GM10847 (cell line): ENCODE data around the gene ZNF280C.

Experiments
- POLR2A ChIP-seq: IDR thresholded peaks from 2 replicates; pipeline ENCODE4 v1.6.1; 2011; ENCODE audit not compliant: insufficient read length; ENCODE audit errors: extremely low read depth

The ZNF280C gene

DNA sequence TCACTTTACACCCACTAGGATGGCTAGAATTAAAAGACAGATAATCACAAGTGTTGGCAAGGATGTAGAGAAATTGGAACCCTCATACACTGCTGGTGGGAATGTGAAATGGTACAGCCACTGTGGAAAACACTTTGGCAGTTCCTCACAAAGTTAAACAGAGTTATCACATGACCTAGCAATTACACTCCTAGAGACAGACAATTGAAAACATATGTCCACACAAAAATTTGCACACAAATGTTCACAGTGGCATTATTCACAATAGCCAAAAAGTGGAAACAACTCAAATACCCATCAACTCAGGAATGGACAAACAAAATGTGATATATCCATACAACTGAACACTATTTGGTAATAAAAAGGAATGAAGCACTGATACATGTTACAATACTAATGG lies 5.7 kb downstream of the ZNF280C start:
- TF ChIP-seq POLR2A = no peak

DNA sequence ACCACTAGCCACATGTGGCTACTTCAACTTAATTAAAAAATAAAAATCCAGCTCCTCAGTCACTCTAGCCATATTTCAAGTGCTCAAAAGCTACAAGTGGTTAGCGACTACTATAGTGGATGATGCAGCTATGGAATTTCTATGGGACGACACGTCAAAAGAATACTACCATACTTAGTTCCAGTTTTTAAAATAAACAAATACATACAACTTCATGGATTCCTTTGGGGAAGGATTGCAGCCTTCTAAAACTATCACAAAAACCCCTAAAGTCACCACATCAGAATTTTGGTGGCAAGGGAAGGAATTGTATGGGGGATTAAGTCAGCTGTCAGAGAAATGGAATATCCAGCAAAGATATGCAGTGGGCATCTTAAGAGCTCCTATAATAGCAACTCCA lies 6.5 kb downstream of the ZNF280C start:
- no peak for TF ChIP-seq POLR2A

DNA sequence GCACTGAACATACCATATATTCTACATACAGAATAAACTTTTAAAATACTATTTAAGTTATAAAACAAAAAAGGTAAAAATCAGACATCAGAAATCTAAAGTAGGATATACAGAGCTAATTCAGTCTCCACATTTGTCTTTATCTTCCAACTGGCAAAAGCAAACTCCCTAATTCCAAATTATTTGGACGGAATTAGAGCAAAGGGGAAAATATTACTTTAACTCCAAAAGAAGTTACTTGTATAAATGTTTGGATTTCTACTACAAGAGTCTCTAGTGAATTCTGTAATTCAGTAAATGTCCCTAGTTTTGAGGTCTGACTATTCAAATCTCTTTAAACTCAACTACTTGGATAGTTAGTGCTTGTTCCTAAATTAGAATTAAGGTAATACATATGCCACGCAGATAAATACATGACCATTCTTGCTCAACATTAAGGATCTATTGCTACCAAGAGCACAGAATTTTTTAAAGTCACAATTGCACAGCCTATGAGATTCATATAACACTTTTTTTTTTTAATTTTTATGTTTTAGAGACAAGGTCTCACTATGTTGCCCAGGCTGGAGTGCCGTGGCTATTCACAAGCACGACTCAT lies 7.3 kb downstream of the ZNF280C start:
- no peak for TF ChIP-seq POLR2A

DNA sequence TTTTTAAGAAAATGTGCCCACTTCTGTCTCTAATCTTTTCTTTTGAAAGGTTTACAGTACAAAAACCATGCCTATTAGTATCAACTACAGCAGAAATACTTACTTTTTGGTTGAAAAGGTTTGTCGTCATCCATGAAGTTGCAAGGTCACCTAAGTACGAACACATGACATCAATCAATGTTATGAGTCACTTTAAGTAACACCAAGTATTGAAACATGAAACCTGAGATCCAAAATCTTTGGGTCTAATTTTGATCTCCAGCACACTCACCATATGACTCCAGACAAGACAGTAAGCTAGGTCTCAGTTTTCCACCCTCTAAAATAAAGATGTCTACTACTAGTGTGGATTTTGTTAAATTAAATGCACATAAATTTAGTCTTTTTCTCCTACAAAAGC lies 8.4 kb downstream of the ZNF280C start:
- no peak for TF ChIP-seq POLR2A

DNA sequence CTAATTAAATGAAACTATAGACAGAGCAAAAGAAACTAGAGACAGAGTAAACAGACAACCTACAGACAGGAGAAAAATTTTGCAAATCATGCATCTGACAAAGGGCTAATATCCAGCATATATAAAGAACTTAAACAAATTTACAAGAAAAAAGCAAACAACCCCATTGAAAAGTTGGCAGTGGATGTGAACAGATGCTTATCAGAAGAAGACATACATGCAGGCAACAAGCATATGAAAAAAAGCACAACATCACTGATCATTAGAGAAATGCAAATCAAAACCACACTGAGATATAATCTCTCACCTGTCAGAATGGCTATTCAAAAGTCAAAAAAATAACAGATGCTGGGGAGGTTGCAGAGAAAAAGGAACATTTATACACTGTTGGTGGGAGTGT lies 14.8 kb downstream of the ZNF280C start:
- no peak for TF ChIP-seq POLR2A

DNA sequence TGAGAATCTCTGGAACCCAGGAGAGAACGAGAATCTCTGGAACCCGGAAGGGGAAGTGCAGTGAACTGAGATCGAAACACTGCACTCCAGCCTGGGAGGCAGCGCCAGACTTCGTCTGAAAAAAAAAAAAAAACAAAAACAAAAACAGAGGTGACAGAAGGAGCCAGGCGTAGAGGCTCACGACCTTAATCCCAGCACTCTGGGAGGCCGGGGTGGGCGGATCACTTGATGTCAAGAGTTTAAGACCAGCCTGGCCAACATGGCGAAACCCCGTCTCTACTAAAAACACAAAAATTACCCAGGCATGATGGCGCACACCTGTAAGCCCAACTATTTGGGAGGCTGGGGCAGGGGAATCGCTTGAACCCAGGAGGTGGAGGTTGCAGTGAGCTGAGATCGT lies 17.0 kb downstream of the ZNF280C start:
- TF ChIP-seq POLR2A = no peak

DNA sequence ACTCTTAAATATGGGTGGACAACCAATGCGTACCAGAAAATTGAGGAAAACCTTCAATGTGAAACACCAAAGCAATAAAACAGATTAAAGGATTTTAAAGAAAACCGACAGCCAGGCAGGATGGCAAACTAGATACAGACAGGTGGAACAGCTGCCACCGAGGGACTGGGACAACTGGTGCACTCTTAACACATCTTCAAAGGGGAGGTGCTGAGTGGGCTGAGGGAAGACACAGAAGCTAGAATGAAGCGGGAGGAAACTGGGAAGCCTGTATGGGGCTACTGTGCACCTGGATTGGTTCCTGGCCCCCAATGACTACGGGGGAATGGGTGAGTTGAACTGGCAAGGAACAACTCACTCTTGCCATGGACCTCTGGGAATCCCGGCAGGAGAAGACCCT lies 20.7 kb downstream of the ZNF280C start:
- no peak for TF ChIP-seq POLR2A

DNA sequence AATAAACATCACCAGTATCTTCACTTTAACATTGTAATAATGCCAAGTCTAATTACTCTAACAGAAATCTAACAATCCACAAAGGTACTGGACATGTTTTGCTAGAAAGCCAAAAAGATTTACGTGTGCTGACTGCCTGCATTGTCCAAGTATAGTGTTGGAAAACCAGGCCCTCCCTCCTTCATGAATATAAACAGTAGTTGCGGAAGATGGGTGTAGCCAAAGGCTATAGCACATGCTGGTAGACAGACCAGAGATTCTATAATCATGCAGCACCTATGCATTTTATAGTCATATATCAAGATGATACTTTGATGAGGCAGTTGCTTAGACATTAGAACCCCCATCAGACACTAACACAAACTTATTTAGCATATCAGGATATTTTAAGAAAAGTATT lies 22.6 kb downstream of the ZNF280C start:
- TF ChIP-seq POLR2A = no peak

DNA sequence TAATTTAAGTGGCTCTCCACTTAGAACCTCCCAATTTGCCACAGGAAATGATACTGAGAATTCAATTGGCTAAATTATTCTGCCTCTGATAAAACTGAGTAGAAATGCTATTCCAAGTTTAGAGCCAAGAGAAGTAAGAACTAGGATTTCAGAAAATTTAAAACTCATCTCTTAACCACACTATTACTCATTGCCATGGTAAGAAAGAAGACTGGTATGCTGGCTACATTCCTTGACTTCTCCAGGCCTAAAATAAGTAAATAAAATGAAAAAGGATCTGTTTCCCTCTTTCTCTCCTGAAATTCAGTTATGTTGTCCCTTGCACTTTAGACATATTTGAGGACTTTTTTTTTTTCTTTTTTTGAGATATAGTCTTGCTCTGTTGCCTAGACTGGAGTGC lies 23.3 kb downstream of the ZNF280C start:
- no peak for TF ChIP-seq POLR2A

DNA sequence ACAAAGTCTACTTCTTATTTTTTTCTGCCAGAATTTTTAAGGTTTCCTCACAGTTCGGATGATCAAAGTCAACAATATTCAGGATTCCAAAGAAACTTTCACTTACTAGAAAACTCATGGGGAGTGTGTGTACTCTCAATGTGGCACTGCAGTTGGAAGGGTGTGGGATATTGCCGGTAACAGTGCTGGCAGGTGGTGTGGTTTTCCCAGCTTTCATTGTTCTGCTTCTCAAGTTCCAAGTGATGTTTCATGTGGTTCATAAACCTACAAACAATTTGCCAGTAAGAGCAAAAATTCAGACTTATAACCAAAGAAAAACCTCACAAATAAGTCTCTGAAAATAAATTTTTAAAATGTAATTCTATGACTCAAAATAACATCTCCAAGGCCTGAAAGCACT lies 39.8 kb downstream of the ZNF280C start:
- TF ChIP-seq POLR2A = no peak

DNA sequence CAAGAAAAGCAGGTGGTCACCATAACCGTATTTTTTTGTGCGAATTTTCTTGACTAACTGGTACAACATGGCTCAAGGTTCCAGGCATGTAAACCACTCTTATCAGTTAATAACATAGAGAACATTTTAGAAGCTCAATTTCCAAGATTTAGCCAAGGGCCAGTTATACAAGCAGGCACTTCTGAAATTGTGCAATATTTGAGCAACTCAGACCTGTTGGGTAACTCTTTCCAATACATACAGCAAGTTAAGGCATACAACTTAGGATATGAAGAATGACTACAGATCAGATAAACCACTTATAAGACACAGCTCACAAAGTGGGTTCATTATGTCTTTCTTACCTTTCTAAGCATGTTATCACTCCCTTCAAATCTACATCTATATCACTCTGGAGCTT lies 43.9 kb downstream of the ZNF280C start:
- TF ChIP-seq POLR2A = no peak

DNA sequence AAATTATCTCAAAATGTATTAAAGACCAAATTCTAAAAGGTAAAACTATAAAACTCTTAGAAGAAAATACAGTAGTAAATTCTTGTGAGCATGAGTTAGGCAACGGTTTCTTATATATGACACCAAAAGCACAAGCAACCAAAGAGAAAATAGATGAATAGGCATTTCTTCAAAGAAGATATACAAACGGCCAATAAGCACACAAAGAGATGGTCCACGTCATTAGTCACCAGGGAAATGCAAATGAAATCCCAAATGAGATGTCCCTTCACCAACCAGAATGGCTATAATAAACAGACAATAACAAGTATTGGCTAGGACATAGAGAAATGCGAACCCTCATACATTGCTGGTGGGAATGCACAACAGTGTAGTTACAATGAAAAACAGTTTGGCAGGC lies 52.4 kb downstream of the ZNF280C start:
- no peak for TF ChIP-seq POLR2A

DNA sequence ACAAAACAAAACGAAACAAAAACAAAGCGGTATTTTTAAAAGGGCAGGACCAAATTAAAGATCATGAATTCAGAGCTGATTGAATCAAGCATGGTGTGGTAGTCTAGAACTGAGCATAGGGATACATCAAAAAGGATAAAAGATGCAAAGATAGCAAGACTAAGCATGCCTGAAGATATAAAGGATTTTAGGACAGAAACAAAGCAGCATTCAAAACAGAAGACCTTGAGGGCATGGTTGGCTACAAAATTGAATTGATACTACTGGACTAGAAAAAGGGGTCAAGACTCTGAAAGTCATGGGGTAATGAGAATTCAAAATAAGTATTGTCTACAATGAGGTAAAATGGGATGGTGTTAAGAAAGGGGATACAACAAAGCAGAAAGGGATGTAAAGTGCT lies 55.3 kb downstream of the ZNF280C start:
- TF ChIP-seq POLR2A = no peak

DNA sequence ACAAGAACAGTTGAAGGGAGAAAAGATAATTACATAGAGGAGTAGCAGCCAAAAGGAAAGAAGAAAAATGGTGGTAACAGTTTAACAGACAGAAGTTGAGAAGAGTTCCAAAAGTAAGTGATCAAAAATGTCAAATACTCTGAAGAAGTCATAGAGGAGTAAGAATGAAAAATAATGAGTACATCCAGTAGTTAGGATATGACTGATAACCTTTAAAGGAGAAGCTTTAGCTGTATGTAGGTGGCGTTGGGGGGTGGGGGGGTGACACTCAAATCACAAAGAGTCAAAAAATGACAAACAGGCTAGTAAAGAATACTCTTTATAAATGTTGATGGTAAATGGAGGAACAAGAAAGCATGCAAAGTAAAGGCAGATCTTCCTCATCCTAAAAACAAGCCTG lies 56.3 kb downstream of the ZNF280C start:
- TF ChIP-seq POLR2A = no peak

DNA sequence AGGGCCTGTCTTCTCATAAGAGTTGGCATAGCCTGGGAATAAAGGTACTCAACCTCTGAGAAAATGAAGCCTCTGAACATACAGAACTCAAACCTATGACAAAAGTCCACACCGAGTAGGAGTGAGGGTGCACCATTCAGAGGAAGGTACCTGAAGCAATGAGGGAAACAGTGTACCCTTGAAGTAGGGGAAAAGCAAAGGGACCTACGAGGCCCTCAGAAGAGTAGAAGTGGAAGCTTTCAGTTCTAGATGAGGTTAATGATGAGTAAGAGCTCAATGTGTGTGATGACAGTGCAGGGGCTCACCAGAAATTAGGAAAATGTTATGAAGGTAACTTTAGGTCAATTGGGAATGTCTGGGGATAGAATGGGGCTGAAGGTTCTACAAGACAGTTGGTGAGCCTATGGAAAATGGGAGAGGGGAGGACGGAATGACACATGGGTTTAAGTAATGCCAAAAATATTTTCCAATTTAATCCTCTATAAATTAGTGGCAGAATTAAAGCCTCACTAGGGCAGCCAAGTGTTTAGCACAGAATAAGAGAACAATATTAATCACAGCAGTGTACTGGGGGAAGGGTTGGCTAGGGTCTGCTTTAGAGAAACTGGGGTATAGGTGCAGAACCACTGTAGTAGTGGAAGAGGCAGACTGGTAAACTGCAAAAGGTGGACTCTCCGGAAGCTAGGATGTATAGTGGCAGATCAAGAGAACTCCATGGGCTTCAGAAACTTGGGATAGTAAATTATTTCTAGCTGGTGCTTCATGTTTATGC lies 57.1 kb downstream of the ZNF280C start:
- TF ChIP-seq POLR2A = no peak

DNA sequence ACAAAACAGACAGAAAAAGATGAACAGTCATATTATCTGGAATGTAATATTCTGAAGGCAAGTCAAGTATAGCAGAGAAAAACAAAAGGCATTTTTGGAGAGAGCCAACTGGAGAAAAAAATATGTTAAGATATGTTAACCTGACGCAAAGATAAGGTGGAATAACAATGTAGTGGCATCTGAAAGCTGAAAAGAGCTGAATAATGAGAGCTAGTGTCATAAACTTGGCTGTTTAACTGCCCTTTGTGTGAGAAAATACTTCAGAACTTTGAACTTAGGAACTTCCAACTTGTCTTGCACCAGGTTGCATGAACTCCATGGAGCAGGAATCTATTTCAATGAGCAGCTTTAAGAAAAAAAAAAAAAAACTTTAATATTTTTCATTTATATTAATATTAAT lies 64.1 kb downstream of the ZNF280C start:
- TF ChIP-seq POLR2A = no peak

DNA sequence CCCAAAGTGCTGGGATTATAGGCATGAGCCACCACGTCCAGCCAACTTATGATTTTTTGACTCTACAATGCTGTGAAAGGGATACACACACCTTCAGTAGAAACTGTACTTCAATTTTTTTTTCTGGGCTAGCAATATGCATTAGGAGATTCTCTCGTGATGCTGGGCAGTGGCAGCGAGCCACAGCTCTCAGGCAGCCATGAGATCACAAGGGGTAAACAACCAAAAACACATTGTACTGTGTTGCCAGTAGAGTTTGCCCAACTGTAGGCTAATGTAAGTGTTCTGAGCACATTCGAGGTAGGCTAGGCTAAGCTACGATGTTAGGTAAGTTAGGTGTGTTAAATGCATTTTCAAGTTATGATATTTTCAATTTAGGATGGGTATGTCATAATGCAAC lies 71.2 kb downstream of the ZNF280C start:
- TF ChIP-seq POLR2A = no peak
